Kidney epithelial cell (primary cell): Measurements from ENCODE around the gene OGFOD3. TPM values are rescaled to one million over a fixed set of nuclear protein-coding genes. Genes with fewer than 3 reads are reported as not detected.
"Not testable (repeated sequence)": the region's sequence is repeated elsewhere in the genome, so short reads cannot be mapped to it uniquely, and the experiment has no call there.

Experiments
- DNase-seq: peaks from one replicate; pipeline ENCODE4 v3.0.0-alpha.2; 2010; ENCODE audit warnings: low read depth
- H3K27me3 ChIP-seq: 2 replicates; pipeline ENCODE4 v1.6.0; 2011; ENCODE audit warnings: low read length; ENCODE audit not compliant: control insufficient read depth, insufficient read depth
- H3K36me3 ChIP-seq: 2 replicates; pipeline ENCODE4 v1.5.1; 2011; ENCODE audit warnings: low read length; ENCODE audit not compliant: control insufficient read depth, insufficient read depth
- H3K4me3 ChIP-seq: 2 replicates; pipeline ENCODE4 v1.5.1; 2011; ENCODE audit warnings: low read depth, mild to moderate bottlenecking, control low read depth, low read length
- total RNA-seq: library from RNA; depleted of rRNA; stranded (reverse); fragments of >200 nt; gene quantifications from 2 replicates; pipeline ENCODE4 v1.2.3, GENCODE V29; 2015
- TF ChIP-seq, protein P1 (sequence below): IDR thresholded peaks from 2 replicates; pipeline ENCODE4 v1.5.1; 2011; ENCODE audit warnings: mild to moderate bottlenecking, moderate library complexity, low read length, control low read depth, inconsistent platforms; ENCODE audit not compliant: insufficient read depth, poor library complexity, severe bottlenecking

OGFOD3 gene
- total RNA-seq, 1 donor from 2014 or later = 29.8 TPM

DNA sequence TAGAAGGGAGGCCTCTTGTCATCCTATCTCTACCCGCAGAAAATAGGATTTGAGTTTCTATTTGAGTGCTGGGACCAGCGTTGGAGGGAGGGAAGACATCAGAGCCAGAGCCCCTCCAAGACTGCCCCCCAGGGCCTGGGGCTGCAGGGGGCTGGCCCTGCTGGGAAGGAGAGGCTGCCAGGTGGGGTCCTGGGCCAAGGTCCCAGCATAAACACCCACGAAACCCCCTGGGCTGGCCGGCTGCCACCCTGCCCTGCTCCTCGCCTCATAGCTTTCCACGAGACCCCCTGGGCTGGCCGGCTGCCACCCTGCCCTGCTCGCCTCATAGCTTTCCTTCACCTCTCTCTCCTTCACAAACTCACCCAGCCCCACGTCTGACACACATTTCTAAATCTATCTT lies 70.0 kb downstream of the OGFOD3 start:
- no peak for DNase-seq
- H3K27me3 ChIP-seq = peaks cover 19% of the 10 kb centered on the region
- no peaks in the 10 kb centered on the region for H3K36me3 ChIP-seq
- H3K4me3 ChIP-seq = no peak overlapping the region
- TF ChIP-seq, protein P1, sequence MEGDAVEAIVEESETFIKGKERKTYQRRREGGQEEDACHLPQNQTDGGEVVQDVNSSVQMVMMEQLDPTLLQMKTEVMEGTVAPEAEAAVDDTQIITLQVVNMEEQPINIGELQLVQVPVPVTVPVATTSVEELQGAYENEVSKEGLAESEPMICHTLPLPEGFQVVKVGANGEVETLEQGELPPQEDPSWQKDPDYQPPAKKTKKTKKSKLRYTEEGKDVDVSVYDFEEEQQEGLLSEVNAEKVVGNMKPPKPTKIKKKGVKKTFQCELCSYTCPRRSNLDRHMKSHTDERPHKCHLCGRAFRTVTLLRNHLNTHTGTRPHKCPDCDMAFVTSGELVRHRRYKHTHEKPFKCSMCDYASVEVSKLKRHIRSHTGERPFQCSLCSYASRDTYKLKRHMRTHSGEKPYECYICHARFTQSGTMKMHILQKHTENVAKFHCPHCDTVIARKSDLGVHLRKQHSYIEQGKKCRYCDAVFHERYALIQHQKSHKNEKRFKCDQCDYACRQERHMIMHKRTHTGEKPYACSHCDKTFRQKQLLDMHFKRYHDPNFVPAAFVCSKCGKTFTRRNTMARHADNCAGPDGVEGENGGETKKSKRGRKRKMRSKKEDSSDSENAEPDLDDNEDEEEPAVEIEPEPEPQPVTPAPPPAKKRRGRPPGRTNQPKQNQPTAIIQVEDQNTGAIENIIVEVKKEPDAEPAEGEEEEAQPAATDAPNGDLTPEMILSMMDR = no peak

DNA sequence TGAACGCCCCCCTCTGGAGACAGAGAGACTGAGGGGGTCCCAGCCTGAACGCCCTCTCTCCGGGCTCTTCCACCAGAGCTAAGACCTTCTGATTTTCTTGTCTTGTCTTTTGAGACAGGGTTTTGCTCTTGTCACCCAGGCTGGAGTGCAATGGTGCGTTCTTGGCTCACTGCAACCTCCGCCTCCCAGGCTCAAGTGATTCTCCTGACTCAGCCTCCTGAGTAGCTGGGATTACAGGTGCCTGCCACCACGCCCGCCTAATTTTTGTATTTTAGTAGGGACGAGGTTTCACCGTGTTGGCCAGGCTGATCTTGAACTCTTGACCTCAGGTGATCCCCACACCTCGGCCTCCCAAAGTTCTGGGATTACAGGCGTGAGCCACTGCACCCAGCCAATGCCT lies 70.4 kb downstream of the OGFOD3 start:
- H3K4me3 ChIP-seq, DNase-seq, H3K36me3 ChIP-seq: not testable (repeated sequence)
- peaks cover 19% of the 10 kb centered on the region for H3K27me3 ChIP-seq

GRCh38 chr17:82346342-82347300 lies 71.8 kb downstream of the OGFOD3 start:
- Histone ChIP-seq H3K4me3 (no peak overlapping the region), H3K27me3 (peaks cover 29% of the 10 kb centered on the region), H3K36me3 (no peaks in the 10 kb centered on the region)
- TF ChIP-seq, protein P1 = no peak
- DNase-seq = no peak

DNA sequence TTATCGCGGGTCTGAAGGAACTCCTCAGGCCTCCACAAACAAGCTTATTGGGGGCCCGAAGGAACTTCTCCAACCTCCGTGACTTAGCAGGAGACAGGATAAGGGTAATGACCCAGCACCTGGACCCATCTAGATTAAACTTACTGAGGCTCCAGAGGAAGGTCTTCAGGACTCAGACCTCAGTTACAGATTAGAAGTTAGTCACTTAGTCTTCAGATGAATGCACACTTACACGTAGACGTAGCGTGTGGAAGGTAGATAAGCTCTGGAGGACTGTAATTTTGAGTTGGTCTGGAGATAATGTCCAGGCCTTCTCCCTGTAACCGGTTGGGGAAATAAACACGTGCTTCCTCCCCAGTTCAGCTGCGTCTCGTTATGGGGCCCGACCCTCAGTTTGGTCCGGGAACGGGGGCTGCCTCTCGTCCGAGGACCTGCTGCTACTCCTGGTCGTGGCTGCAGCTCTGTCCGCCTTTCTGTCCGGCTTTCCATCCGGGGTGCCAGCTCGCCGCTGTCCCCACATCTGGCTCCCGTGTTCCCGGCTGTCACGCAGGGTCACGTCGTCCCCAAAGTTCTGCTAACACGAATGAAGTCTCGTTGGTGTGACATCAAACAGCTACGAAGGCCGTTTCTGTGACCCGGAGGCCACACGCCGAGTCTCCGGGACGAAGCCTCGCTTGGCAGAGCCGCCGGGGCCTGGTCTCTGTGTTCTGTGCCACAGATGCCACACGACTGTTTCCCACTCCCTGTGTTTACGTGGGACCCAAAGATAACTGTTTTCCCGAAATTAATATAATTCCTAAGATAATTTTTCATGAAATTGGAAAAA lies 73.0 kb downstream of the OGFOD3 start:
- H3K27me3 ChIP-seq = peaks cover 24% of the 10 kb centered on the region
- H3K36me3 ChIP-seq = no peaks in the 10 kb centered on the region
- no peak for DNase-seq
- TF ChIP-seq, protein P1 = no peak
- H3K4me3 ChIP-seq = no peak overlapping the region

DNA sequence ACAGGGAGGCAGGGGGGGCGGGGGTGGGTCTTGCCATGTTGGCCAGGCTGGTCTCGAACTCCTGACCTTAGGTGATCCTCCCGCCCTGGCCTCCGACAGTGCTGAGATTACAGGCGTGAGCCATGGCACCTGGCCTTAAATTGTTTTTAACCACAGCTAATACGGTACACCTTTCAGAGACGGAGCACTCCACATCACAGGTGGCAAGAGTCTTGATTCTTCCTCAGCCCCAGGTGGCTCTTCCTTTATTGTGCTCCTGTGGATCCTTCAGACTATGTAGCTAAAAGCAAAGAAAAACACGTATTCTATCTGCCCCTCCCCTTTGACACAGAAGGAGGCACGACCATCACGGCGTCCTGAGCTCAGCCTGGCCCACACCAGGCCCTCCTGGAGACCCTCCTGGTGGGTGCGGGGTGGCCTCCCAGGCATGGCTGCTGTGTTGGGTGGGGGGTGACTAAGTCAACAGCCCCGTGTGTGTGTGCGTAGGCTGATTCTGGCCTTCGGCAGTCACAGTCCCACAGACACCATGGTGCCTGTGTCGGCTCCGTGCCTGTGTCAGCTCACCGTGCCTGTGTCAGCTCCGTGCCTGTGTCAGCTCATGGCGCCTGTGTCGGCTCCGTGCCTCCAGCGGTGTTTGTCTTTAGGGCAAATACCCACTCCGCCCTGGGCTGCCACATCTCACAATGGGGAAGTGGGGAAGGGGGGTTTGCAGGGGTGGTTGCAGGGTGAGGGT lies 74.0 kb downstream of the OGFOD3 start:
- Histone ChIP-seq H3K4me3 (no peak overlapping the region), H3K27me3 (peaks cover 18% of the 10 kb centered on the region), H3K36me3 (no peaks in the 10 kb centered on the region)
- TF ChIP-seq, protein P1 = no peak
- no peak for DNase-seq
